HepG2 (cell line): ENCODE results near the gene ARAP1. TPM values are rescaled to one million over a fixed set of nuclear protein-coding genes. Genes with fewer than 3 reads are reported as not detected.

Experiments used
- ATAC-seq: fragments of 200-7000 bp; cut with Tn5 transposase; 3 replicates; pipeline ENCODE4 v1.9.1; 2020; ENCODE audit warnings: mild to moderate bottlenecking, moderate library complexity
- BruUV-seq: library from RNA; stranded (reverse); fragments of 400-500 nt; replicated peaks from 2 replicates; lab custom pipeline; 2021; lab: Mats Ljungman, UMichigan
- CTCF ChIA-PET: fragments of 300-600 bp; formaldehyde crosslinking; extraction: SDS; loops from one replicate; lab custom pipeline; 2021; ENCODE audit warnings: low total read pairs, inconsistent platforms, low intra/inter-chr PET ratio; lab: Yijun Ruan, JAX
- POLR2A ChIA-PET: fragments of 350-600 bp; sonication (Branson Sonifier 250); formaldehyde crosslinking; loops from one replicate; lab custom pipeline; 2020; ENCODE audit warnings: antibody characterized with exemption, inconsistent platforms; lab: Yijun Ruan, JAX
- DNase-seq: peaks from one replicate; pipeline ENCODE4 v3.0.0-alpha.2; 2015; ENCODE audit warnings: low spot score
- FAIRE-seq: peaks from 3 replicates; lab custom pipeline; 2011; peaks lifted over from hg19 to GRCh38; lab: Jason Lieb, UNC
- H2AFZ ChIP-seq: one replicate; pipeline ENCODE4 v1.6.1; 2011; ENCODE audit warnings: low read length, inconsistent platforms
- H3K27ac ChIP-seq: fragments of 300-600 bp; 3 replicates; pipeline ENCODE4 v1.8.0; 2011; ENCODE audit warnings: mixed run types, mild to moderate bottlenecking, mixed read lengths, low read length, inconsistent platforms; ENCODE audit not compliant: insufficient read depth; ENCODE audit errors: extremely low read length
- H3K27me3 ChIP-seq, 2 experiments: fragments of 200-600 bp in 1 of 2; 2 replicates in 1 of 2; 3 replicates in 1 of 2; pipeline versions ENCODE4 v1.6.0 to v1.8.0; 2011; ENCODE audit warnings: low read length in 2 of 2, mild to moderate bottlenecking in 2 of 2, moderate library complexity in 2 of 2, inconsistent platforms in 1 of 2; ENCODE audit not compliant: insufficient read depth in 2 of 2, control insufficient read depth in 1 of 2
- H3K36me3 ChIP-seq, 2 experiments: fragments of 200-600 bp in 1 of 2; replicated peaks in 1 of 2; 2 replicates in 1 of 2; 3 replicates in 1 of 2; pipeline versions ENCODE4 v1.5.1 to v1.8.0; 2011; ENCODE audit warnings: low read length in 2 of 2, inconsistent platforms in 1 of 2; ENCODE audit not compliant: insufficient read depth in 2 of 2, control insufficient read depth in 1 of 2
- H3K4me1 ChIP-seq: 2 replicates; pipeline ENCODE4 v1.5.1; 2012; ENCODE audit warnings: low read length, inconsistent platforms; ENCODE audit not compliant: insufficient read depth
- H3K4me2 ChIP-seq: 2 replicates; pipeline ENCODE4 v1.6.0; 2011; ENCODE audit warnings: low read depth, low read length, inconsistent platforms
- H3K4me3 ChIP-seq, 3 experiments: fragments of 200-600 bp in 1 of 3; sonication (generic), shearing (Covaris generic) in 1 of 3; replicated peaks in 1 of 3; 2 replicates each; pipeline ENCODE4 v1.5.1; 2011 to 2016; ENCODE audit warnings: low read length in 3 of 3, inconsistent platforms in 2 of 3, low read depth in 2 of 3, mild to moderate bottlenecking in 2 of 3, control low read depth in 1 of 3, mixed read lengths in 1 of 3; ENCODE audit not compliant: insufficient read depth in 1 of 3
- H3K79me2 ChIP-seq: one replicate; pipeline ENCODE4 v1.6.1; 2011; ENCODE audit warnings: low read length, inconsistent platforms; ENCODE audit not compliant: insufficient read depth
- H3K9ac ChIP-seq: 2 replicates; pipeline ENCODE4 v1.6.0; 2011; ENCODE audit warnings: mild to moderate bottlenecking, low read depth, low read length, inconsistent platforms; ENCODE audit not compliant: insufficient read depth
- H3K9me3 ChIP-seq: 2 replicates; pipeline ENCODE4 v1.5.1; 2012; ENCODE audit warnings: mild to moderate bottlenecking, low read length
- H4K20me1 ChIP-seq: 2 replicates; pipeline ENCODE4 v1.6.0; 2011; ENCODE audit warnings: inconsistent platforms, mild to moderate bottlenecking, low read length, moderate library complexity; ENCODE audit not compliant: insufficient read depth
- CBFB ChIP-seq: sonication (generic); formaldehyde crosslinking; IDR thresholded peaks from 2 replicates; pipeline ENCODE4 v1.4.0; 2020; ENCODE audit warnings: missing genetic modification reagents
- CHD2 ChIP-seq: IDR thresholded peaks from 2 replicates; pipeline ENCODE4 v1.6.1; 2011; ENCODE audit warnings: low read depth, low read length, improper control_type of control experiment
- ESRRA ChIP-seq: sonication (generic); formaldehyde crosslinking; IDR thresholded peaks from 2 replicates; pipeline ENCODE4 v1.5.1; 2020; ENCODE audit warnings: mild to moderate bottlenecking, low read depth, missing genetic modification reagents
- ISL2 ChIP-seq: sonication (generic); formaldehyde crosslinking; IDR thresholded peaks from 2 replicates; pipeline ENCODE4 v1.5.0; 2020; ENCODE audit warnings: missing genetic modification reagents
- NFE2 ChIP-seq: sonication (generic); formaldehyde crosslinking; IDR thresholded peaks from 2 replicates; pipeline ENCODE4 v1.4.0; 2020; ENCODE audit warnings: missing genetic modification reagents
- SMC3 ChIP-seq: IDR thresholded peaks from 2 replicates; pipeline ENCODE4 v1.6.1; 2011; ENCODE audit warnings: low read length, improper control_type of control experiment
- ZNF17 ChIP-seq: sonication (generic); formaldehyde crosslinking; IDR thresholded peaks from 2 replicates; pipeline ENCODE4 v1.5.0; 2020; ENCODE audit warnings: mild to moderate bottlenecking, missing genetic modification reagents
- ZNF280B ChIP-seq: sonication (generic); formaldehyde crosslinking; IDR thresholded peaks from 2 replicates; pipeline ENCODE4 v1.5.0; 2020; ENCODE audit warnings: missing genetic modification reagents, mild to moderate bottlenecking, borderline replicate concordance
- ZNF597 ChIP-seq: sonication (generic); formaldehyde crosslinking; IDR thresholded peaks from 2 replicates; pipeline ENCODE4 v1.5.0; 2020; ENCODE audit warnings: missing genetic modification reagents
- WGBS: methylation state at CpG from one replicate; pipeline ENCODE4 v1.1.6; 2017; ENCODE audit warnings: low lambda C conversion rate; 5-methylcytosine and 5-hydroxymethylcytosine counted together
- in situ Hi-C: cut with HindIII; loops from 2 replicates; pipeline ENCODE4 v1.10.0; 2017; ENCODE audit warnings: low pct_unique_long_range_greater_than_20kb; ENCODE audit not compliant: extremely low pct_ligation_motif_present
- intact Hi-C: fragments of 100-400 bp; cut with micrococcal nuclease; formaldehyde crosslinking; loops from one replicate; pipeline ENCODE4 v1.10.0; 2022; ENCODE audit not compliant: unreplicated experiment
- polyA plus RNA-seq, 8 experiments: library from polyadenylated mRNA; depleted of rRNA in 3 of 8; stranded (reverse) in 7 of 8; unstranded in 1 of 8; fragments of >200 nt; fragmentation: Illumina TruSeq in 4 of 8; extraction: Trizol in 4 of 8; gene quantifications; 2 replicates each; pipeline versions ENCODE4 v1.2.1 to v1.2.3, GENCODE V29; 2011 to 2016; ENCODE audit warnings: low read depth in 4 of 8, missing spikeins in 1 of 8, mixed read lengths in 1 of 8; ENCODE audit not compliant: insufficient read depth in 1 of 8
- total RNA-seq, 5 experiments: library from RNA; depleted of rRNA; stranded (reverse); fragments of >200 nt; fragmentation: Illumina TruSeq; extraction: Trizol; gene quantifications; 2 replicates each; pipeline ENCODE4 v1.2.3, GENCODE V29; 2016; ENCODE audit warnings: low read depth in 1 of 5

ARAP1 gene
- total and polyA plus RNA-seq, 2 of the 13 experiments (the other 11 are each of a cell fraction or from before 2014, with no cell fraction given): 43.2 to 55.5 TPM

- TF ChIP-seq ZNF597 (CRISPR knock-in tag): no peak
These were observed 71.5 kb downstream of the ARAP1 start (continued) for GRCh38 chr11:72680624-72681158.

- intact Hi-C loops: no loop called here
These were observed 72.3 kb downstream of the ARAP1 start for GRCh38 chr11:72679869-72680268.

More at GRCh38 chr11:72679869-72680268, 72.3 kb downstream of the ARAP1 start:
- 42% methylated on average over 4 of the region's 5 CpGs for WGBS
- no peak for ATAC-seq
- in situ Hi-C loops: no loop called here
- POLR2A ChIA-PET: no interaction called here
- DNase-seq: no peak
- Histone ChIP-seq H3K9ac (no peak overlapping the region), H3K4me1 (no peaks in the 10 kb centered on the region), H3K79me2 (no peaks in the 10 kb centered on the region), H3K27ac (no peak overlapping the region), H3K4me2 (no peak overlapping the region), H3K27me3 (peaks cover 2 to 27% of the 10 kb centered on the region in 2 experiments; a peak in 2 of 5 replicates), H2AFZ (no peak overlapping the region), H3K36me3 (peaks cover 2 to 5% of the 10 kb centered on the region in 2 experiments; a peak in 3 of 5 replicates), H3K9me3 (no peaks in the 10 kb centered on the region), H3K4me3 (no peak overlapping the region), H4K20me1 (peaks cover 26% of the 10 kb centered on the region; the same call in 1 of the 2 replicates)
- FAIRE-seq: no peak
- no TSS peak for BruUV-seq
- TF ChIP-seq ZNF280B (CRISPR knock-in tag) (no peak), SMC3 (no peak), CBFB (no peak), CHD2 (no peak), ISL2 (CRISPR knock-in tag) (no peak), ESRRA (no peak), NFE2 (CRISPR knock-in tag) (no peak), ZNF17 (CRISPR knock-in tag) (no peak)
- CTCF ChIA-PET: no interaction called here
